Measurements from ENCODE around the gene EIF4E1B. TPM values are rescaled to one million over a fixed set of nuclear protein-coding genes. Genes with fewer than 3 reads are reported as not detected.

Gene EIF4E1B, protein sequence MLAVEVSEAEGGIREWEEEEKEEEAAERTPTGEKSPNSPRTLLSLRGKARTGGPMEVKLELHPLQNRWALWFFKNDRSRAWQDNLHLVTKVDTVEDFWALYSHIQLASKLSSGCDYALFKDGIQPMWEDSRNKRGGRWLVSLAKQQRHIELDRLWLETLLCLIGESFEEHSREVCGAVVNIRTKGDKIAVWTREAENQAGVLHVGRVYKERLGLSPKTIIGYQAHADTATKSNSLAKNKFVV
- total RNA-seq = not detected in 2 replicates
- long read RNA-seq = 0 reads

DNA sequence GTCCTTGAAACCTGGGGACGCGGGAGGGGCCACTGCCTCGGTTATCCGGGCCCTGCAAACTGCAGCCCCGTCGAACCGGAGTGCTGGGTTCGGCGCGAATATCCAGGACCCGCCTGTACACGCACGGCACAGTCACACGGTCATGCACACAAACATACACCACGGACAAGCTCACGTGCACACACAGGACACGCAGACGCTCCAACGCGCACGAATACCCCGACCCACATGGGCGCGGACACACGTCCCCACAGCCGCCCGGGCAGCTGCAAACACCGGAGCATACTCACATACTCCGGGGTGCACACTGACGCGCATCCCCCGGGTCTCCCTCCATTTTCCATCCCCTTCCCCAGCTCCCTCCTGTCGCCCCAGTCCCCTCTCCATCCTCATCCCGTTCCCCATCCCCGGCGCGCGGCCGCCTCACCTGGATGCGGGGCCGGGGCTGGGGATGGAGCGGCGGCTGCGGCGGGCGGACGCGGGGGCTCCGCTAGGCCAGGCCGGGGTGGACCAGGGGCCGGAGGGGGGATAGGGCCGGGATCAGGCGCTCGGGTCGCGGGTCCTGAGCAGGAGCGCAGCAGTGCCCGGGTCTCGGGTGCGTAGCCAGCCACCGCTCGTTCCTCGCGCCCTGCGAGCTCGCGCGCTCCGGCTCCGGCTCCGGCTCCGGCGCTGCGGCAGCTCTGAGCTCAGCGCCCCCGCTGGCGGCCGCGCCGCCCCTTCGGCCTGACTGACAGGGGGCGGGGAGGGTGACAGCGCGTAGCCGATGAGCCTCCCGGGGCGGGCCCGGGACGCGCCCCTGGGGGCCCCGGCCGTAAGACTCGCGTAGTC, at the start of gene EIF4E1B, which contains the start of gene SNCB:
TSS of gene EIF4E1B (plus strand) at position 823 of the 828 bp plus-strand sequence. CDS start 12,113 bp downstream, outside the sequence.
TSS of gene SNCB (minus strand) at position 682 of the 828 bp plus-strand sequence. CDS start 880 bp downstream, outside the sequence.
- H3K4me1 Mint-ChIP-seq (ENCODE audit: unreplicated experiment) = peaks cover 11% of the 10 kb centered on the region
- no peak for TF ChIP-seq CTCF (IDR thresholded peaks at IDR 0.05)
- DNase-seq (ENCODE audit: extremely low spot score, unreplicated experiment) = no peak
- no peaks in the 10 kb centered on the region for H3K9me3 Mint-ChIP-seq (ENCODE audit: unreplicated experiment)
- H3K36me3 Mint-ChIP-seq (ENCODE audit: unreplicated experiment) = peaks cover 2% of the 10 kb centered on the region
- H3K27ac Mint-ChIP-seq (ENCODE audit: unreplicated experiment) = no peak within 1 kb of the TSS
- peaks cover 73% of the 10 kb centered on the region for H3K27me3 Mint-ChIP-seq (ENCODE audit: unreplicated experiment)
- H3K4me3 Mint-ChIP-seq (ENCODE audit: unreplicated experiment) = peak within 1 kb of the TSS; percentile 61

GRCh38 chr5:176581361-176581760, 49.1 kb upstream of the EIF4E1B start:
- H3K4me3 Mint-ChIP-seq (ENCODE audit: unreplicated experiment) = no peak overlapping the region
- no peak overlapping the region for H3K27ac Mint-ChIP-seq (ENCODE audit: unreplicated experiment)
- H3K36me3 Mint-ChIP-seq (ENCODE audit: unreplicated experiment) = no peaks in the 10 kb centered on the region
- H3K27me3 Mint-ChIP-seq (ENCODE audit: unreplicated experiment) = peaks cover 3% of the 10 kb centered on the region
- H3K9me3 Mint-ChIP-seq (ENCODE audit: unreplicated experiment) = no peaks in the 10 kb centered on the region
- TF ChIP-seq CTCF (IDR thresholded peaks at IDR 0.05) = no peak
- no peak for DNase-seq (ENCODE audit: extremely low spot score, unreplicated experiment)
- H3K4me1 Mint-ChIP-seq (ENCODE audit: unreplicated experiment) = no peaks in the 10 kb centered on the region

- no peak overlapping the region for H3K27ac Mint-ChIP-seq (ENCODE audit: unreplicated experiment)
- H3K27me3 Mint-ChIP-seq (ENCODE audit: unreplicated experiment) = peaks cover 3% of the 10 kb centered on the region
- DNase-seq (ENCODE audit: extremely low spot score, unreplicated experiment) = no peak
- no peaks in the 10 kb centered on the region for H3K36me3 Mint-ChIP-seq (ENCODE audit: unreplicated experiment)
- TF ChIP-seq CTCF (IDR thresholded peaks at IDR 0.05) = no peak
- H3K4me1 Mint-ChIP-seq (ENCODE audit: unreplicated experiment) = no peaks in the 10 kb centered on the region
- H3K9me3 Mint-ChIP-seq (ENCODE audit: unreplicated experiment) = no peaks in the 10 kb centered on the region
- no peak overlapping the region for H3K4me3 Mint-ChIP-seq (ENCODE audit: unreplicated experiment)
Observed at GRCh38 chr5:176583076-176583475, 47.4 kb upstream of the EIF4E1B start.

- TF ChIP-seq CTCF (IDR thresholded peaks at IDR 0.05) = no peak
- Mint-ChIP-seq H3K4me3 (ENCODE audit: unreplicated experiment) (no peak overlapping the region), H3K4me1 (ENCODE audit: unreplicated experiment) (no peaks in the 10 kb centered on the region)
Observed at GRCh38 chr5:176587398-176587797, 43.1 kb upstream of the EIF4E1B start.

GRCh38 chr5:176588297-176588696, 42.2 kb upstream of the EIF4E1B start:
- Mint-ChIP-seq H3K9me3 (ENCODE audit: unreplicated experiment) (no peaks in the 10 kb centered on the region), H3K4me1 (ENCODE audit: unreplicated experiment) (no peaks in the 10 kb centered on the region), H3K36me3 (ENCODE audit: unreplicated experiment) (no peaks in the 10 kb centered on the region), H3K27ac (ENCODE audit: unreplicated experiment) (no peak overlapping the region), H3K27me3 (ENCODE audit: unreplicated experiment) (no peaks in the 10 kb centered on the region), H3K4me3 (ENCODE audit: unreplicated experiment) (no peak overlapping the region)
- TF ChIP-seq CTCF (IDR thresholded peaks at IDR 0.05) = no peak
- DNase-seq (ENCODE audit: extremely low spot score, unreplicated experiment) = no peak

More at GRCh38 chr5:176587398-176587797, 43.1 kb upstream of the EIF4E1B start:
- H3K36me3 Mint-ChIP-seq (ENCODE audit: unreplicated experiment) = no peaks in the 10 kb centered on the region
- H3K27me3 Mint-ChIP-seq (ENCODE audit: unreplicated experiment) = no peaks in the 10 kb centered on the region
- H3K9me3 Mint-ChIP-seq (ENCODE audit: unreplicated experiment) = no peaks in the 10 kb centered on the region
- no peak for DNase-seq (ENCODE audit: extremely low spot score, unreplicated experiment)
- no peak overlapping the region for H3K27ac Mint-ChIP-seq (ENCODE audit: unreplicated experiment)

Measured in osteocyte (in vitro differentiated cells).